ENCODE measurements around the gene CPT1A. TPM values are rescaled to one million over a fixed set of nuclear protein-coding genes. Genes with fewer than 3 reads are reported as not detected.

Gene CPT1A
- polyA plus RNA-seq, 1 experiment, result 29.8 TPM

- no peak for TF ChIP-seq CTCF (IDR thresholded peaks at IDR 0.05; ENCODE audit: insufficient read depth, low read depth, low read length)
- DNase-seq (ENCODE audit: low read depth), result no peak
- CTCF ChIA-PET, result no interaction called here
- POLR2A ChIA-PET, result no interaction called here
- H3K36me3 ChIP-seq (ENCODE audit: control insufficient read depth, insufficient read depth, low read length), result peaks cover 18% of the 10 kb centered on the region
- H3K27me3 ChIP-seq (ENCODE audit: control insufficient read depth, insufficient read depth, low read length), result no peaks in the 10 kb centered on the region
- no peak overlapping the region for H3K4me3 ChIP-seq (ENCODE audit: low read depth, low read length)
These were observed 74.0 kb downstream of the CPT1A start for GRCh38 chr11:68767672-68768071.

- Histone ChIP-seq H3K27me3 (ENCODE audit: control insufficient read depth, insufficient read depth, low read length) (no peaks in the 10 kb centered on the region), H3K36me3 (ENCODE audit: control insufficient read depth, insufficient read depth, low read length) (peaks cover 22% of the 10 kb centered on the region), H3K4me3 (ENCODE audit: low read depth, low read length) (no peak overlapping the region)
- no peak for DNase-seq (ENCODE audit: low read depth)
- ChIA-PET POLR2A (no interaction called here), CTCF (no interaction called here)
- TF ChIP-seq CTCF (IDR thresholded peaks at IDR 0.05; ENCODE audit: insufficient read depth, low read depth, low read length), result no peak
These were observed 74.9 kb downstream of the CPT1A start for GRCh38 chr11:68766786-68767185.

- DNase-seq (ENCODE audit: low read depth), result no peak
- TF ChIP-seq CTCF (IDR thresholded peaks at IDR 0.05; ENCODE audit: insufficient read depth, low read depth, low read length), result no peak
- POLR2A ChIA-PET, result no interaction called here
- Histone ChIP-seq H3K36me3 (ENCODE audit: control insufficient read depth, insufficient read depth, low read length) (peaks cover 14% of the 10 kb centered on the region), H3K4me3 (ENCODE audit: low read depth, low read length) (no peak overlapping the region), H3K27me3 (ENCODE audit: control insufficient read depth, insufficient read depth, low read length) (no peaks in the 10 kb centered on the region)
- CTCF ChIA-PET, result interaction anchor here (1.4 kb wide), 1 partner anchor 125 kb away, joined by 4 read pairs; no protein-coding TSS in a partner anchor
These were observed 77.0 kb downstream of the CPT1A start for GRCh38 chr11:68764746-68765145.

- ChIA-PET CTCF (interaction anchor here (1.4 to 1.5 kb wide), 2 partner anchors 34 to 126 kb away, joined by 3 to 4 read pairs; no protein-coding TSS in a partner anchor), POLR2A (no interaction called here)
- peaks cover 14% of the 10 kb centered on the region for H3K36me3 ChIP-seq (ENCODE audit: control insufficient read depth, insufficient read depth, low read length)
- no peak overlapping the region for H3K4me3 ChIP-seq (ENCODE audit: low read depth, low read length)
- TF ChIP-seq CTCF (IDR thresholded peaks at IDR 0.05; ENCODE audit: insufficient read depth, low read depth, low read length), result peak; percentile 16; the same call in 1 of the 2 replicates
- DNase-seq (ENCODE audit: low read depth), result no peak
- no peaks in the 10 kb centered on the region for H3K27me3 ChIP-seq (ENCODE audit: control insufficient read depth, insufficient read depth, low read length)
These were observed 77.6 kb downstream of the CPT1A start for GRCh38 chr11:68763926-68764657.

- no peak overlapping the region for H3K4me3 ChIP-seq (ENCODE audit: low read depth, low read length)
- ChIA-PET CTCF (interaction anchor here (1.5 kb wide), 1 partner anchor 35 kb away, joined by 3 read pairs; no protein-coding TSS in a partner anchor), POLR2A (no interaction called here)
- H3K27me3 ChIP-seq (ENCODE audit: control insufficient read depth, insufficient read depth, low read length), result no peaks in the 10 kb centered on the region
- DNase-seq (ENCODE audit: low read depth), result no peak
- no peak for TF ChIP-seq CTCF (IDR thresholded peaks at IDR 0.05; ENCODE audit: insufficient read depth, low read depth, low read length)
- peaks cover 13% of the 10 kb centered on the region for H3K36me3 ChIP-seq (ENCODE audit: control insufficient read depth, insufficient read depth, low read length)
These were observed 78.5 kb downstream of the CPT1A start for GRCh38 chr11:68763181-68763721.
